K562 (cell line): ENCODE measurements around the gene CES1. TPM values are rescaled to one million over a fixed set of nuclear protein-coding genes. Genes with fewer than 3 reads are reported as not detected.

Experiments
- EP400 ChIP-seq: fragments of 450-650 bp; IDR thresholded peaks from 2 replicates; pipeline ENCODE4 v1.6.1; 2017; ENCODE audit warnings: antibody characterized with exemption, mild to moderate bottlenecking, moderate library complexity
- IRF1 ChIP-seq: sonication (generic); formaldehyde crosslinking; IDR thresholded peaks from 2 replicates; pipeline ENCODE4 v1.8.0; 2022; ENCODE audit warnings: missing genetic modification reagents, mild to moderate bottlenecking, borderline replicate concordance
- KLF16 ChIP-seq: IDR thresholded peaks from 2 replicates; pipeline ENCODE4 v1.6.1; 2016; ENCODE audit warnings: antibody characterized with exemption
- RHOXF2B ChIP-seq: fragments of 250-450 bp; sonication (Bioruptor Pico); conservative IDR thresholded peaks from 2 replicates; pipeline ENCODE4 v1.5.1; 2021
- SMARCA5 ChIP-seq: fragments of 450-650 bp; IDR thresholded peaks from 2 replicates; pipeline ENCODE4 v1.6.1; 2016
- TAF9B ChIP-seq: fragments of 450-650 bp; IDR thresholded peaks from 2 replicates; pipeline ENCODE4 v1.6.1; 2018; ENCODE audit warnings: mild to moderate bottlenecking; ENCODE audit not compliant: partially characterized antibody
- THRB ChIP-seq: fragments of 450-650 bp; formaldehyde crosslinking; conservative IDR thresholded peaks from 2 replicates; pipeline ENCODE4 v1.4.0; 2022; ENCODE audit warnings: mild to moderate bottlenecking, missing genetic modification characterization
- ZKSCAN8 ChIP-seq: fragments of 200-800 bp; sonication (Bioruptor generic); IDR thresholded peaks from 2 replicates; pipeline ENCODE4 v1.6.1; 2016; ENCODE audit warnings: missing genetic modification characterization, missing compliant biosample characterization
- ZNF75A ChIP-seq: fragments of 450-650 bp; formaldehyde crosslinking; IDR thresholded peaks from 2 replicates; pipeline ENCODE4 v1.4.0; 2020; ENCODE audit warnings: mild to moderate bottlenecking
- ZNF76 ChIP-seq: fragments of 250-450 bp; sonication (Bioruptor Pico); IDR thresholded peaks from 2 replicates; pipeline ENCODE4 v1.4.0; 2020; ENCODE audit warnings: mild to moderate bottlenecking, moderate library complexity, borderline replicate concordance
- polyA plus RNA-seq, 8 experiments: library from polyadenylated mRNA; depleted of rRNA in 4 of 8; stranded (reverse) in 5 of 8; unstranded in 3 of 8; fragments of >200 nt; fragmentation: Nextera tagmentation in 2 of 8; fragmentation: Illumina TruSeq in 1 of 8; extraction: Ambion mirVana in 2 of 8; extraction: Trizol in 1 of 8; gene quantifications; 2 replicates each; pipeline versions ENCODE4 v1.2.1 to v1.2.3, GENCODE V29; 2011 to 2014; ENCODE audit warnings: inconsistent platforms in 1 of 8, missing spikeins in 1 of 8
- total RNA-seq, 7 experiments: library from RNA; depleted of rRNA in 6 of 7; stranded (reverse); fragments of >200 nt in 6 of 7; fragmentation: Illumina TruSeq in 2 of 7; extraction: Trizol in 2 of 7; gene quantifications; 2 replicates each; pipeline versions ENCODE4 v1.2.1 to v1.2.3, GENCODE V29; 2011 to 2021; ENCODE audit warnings: low replicate concordance in 1 of 7
- TF ChIP-seq, protein P1 (sequence below): fragments of 450-650 bp; IDR thresholded peaks from 2 replicates; pipeline ENCODE4 v1.6.1; 2016; ENCODE audit warnings: mild to moderate bottlenecking, moderate library complexity
- TF ChIP-seq, protein P2 (sequence below), 2 experiments: fragments of 450-650 bp in 1 of 2; sonication (generic) in 1 of 2; formaldehyde crosslinking in 1 of 2; IDR thresholded peaks in 1 of 2; conservative IDR thresholded peaks in 1 of 2; 2 replicates each; pipeline versions ENCODE4 v1.6.1 to v1.8.1; 2016 to 2023; ENCODE audit warnings: mild to moderate bottlenecking in 2 of 2, moderate library complexity in 2 of 2, inconsistent platforms in 1 of 2, missing genetic modification reagents in 1 of 2

Gene CES1
- total and polyA plus RNA-seq, 9 of the 15 experiments (the other 6 are each of a cell fraction or from before 2014, with no cell fraction given) = 0.10 to 1.2 (median 0.16) TPM; not detected in 3

GRCh38 chr16:55846598-55847346 is 13.9 kb upstream of the CES1 start (continued):
- TF ChIP-seq, protein P1, sequence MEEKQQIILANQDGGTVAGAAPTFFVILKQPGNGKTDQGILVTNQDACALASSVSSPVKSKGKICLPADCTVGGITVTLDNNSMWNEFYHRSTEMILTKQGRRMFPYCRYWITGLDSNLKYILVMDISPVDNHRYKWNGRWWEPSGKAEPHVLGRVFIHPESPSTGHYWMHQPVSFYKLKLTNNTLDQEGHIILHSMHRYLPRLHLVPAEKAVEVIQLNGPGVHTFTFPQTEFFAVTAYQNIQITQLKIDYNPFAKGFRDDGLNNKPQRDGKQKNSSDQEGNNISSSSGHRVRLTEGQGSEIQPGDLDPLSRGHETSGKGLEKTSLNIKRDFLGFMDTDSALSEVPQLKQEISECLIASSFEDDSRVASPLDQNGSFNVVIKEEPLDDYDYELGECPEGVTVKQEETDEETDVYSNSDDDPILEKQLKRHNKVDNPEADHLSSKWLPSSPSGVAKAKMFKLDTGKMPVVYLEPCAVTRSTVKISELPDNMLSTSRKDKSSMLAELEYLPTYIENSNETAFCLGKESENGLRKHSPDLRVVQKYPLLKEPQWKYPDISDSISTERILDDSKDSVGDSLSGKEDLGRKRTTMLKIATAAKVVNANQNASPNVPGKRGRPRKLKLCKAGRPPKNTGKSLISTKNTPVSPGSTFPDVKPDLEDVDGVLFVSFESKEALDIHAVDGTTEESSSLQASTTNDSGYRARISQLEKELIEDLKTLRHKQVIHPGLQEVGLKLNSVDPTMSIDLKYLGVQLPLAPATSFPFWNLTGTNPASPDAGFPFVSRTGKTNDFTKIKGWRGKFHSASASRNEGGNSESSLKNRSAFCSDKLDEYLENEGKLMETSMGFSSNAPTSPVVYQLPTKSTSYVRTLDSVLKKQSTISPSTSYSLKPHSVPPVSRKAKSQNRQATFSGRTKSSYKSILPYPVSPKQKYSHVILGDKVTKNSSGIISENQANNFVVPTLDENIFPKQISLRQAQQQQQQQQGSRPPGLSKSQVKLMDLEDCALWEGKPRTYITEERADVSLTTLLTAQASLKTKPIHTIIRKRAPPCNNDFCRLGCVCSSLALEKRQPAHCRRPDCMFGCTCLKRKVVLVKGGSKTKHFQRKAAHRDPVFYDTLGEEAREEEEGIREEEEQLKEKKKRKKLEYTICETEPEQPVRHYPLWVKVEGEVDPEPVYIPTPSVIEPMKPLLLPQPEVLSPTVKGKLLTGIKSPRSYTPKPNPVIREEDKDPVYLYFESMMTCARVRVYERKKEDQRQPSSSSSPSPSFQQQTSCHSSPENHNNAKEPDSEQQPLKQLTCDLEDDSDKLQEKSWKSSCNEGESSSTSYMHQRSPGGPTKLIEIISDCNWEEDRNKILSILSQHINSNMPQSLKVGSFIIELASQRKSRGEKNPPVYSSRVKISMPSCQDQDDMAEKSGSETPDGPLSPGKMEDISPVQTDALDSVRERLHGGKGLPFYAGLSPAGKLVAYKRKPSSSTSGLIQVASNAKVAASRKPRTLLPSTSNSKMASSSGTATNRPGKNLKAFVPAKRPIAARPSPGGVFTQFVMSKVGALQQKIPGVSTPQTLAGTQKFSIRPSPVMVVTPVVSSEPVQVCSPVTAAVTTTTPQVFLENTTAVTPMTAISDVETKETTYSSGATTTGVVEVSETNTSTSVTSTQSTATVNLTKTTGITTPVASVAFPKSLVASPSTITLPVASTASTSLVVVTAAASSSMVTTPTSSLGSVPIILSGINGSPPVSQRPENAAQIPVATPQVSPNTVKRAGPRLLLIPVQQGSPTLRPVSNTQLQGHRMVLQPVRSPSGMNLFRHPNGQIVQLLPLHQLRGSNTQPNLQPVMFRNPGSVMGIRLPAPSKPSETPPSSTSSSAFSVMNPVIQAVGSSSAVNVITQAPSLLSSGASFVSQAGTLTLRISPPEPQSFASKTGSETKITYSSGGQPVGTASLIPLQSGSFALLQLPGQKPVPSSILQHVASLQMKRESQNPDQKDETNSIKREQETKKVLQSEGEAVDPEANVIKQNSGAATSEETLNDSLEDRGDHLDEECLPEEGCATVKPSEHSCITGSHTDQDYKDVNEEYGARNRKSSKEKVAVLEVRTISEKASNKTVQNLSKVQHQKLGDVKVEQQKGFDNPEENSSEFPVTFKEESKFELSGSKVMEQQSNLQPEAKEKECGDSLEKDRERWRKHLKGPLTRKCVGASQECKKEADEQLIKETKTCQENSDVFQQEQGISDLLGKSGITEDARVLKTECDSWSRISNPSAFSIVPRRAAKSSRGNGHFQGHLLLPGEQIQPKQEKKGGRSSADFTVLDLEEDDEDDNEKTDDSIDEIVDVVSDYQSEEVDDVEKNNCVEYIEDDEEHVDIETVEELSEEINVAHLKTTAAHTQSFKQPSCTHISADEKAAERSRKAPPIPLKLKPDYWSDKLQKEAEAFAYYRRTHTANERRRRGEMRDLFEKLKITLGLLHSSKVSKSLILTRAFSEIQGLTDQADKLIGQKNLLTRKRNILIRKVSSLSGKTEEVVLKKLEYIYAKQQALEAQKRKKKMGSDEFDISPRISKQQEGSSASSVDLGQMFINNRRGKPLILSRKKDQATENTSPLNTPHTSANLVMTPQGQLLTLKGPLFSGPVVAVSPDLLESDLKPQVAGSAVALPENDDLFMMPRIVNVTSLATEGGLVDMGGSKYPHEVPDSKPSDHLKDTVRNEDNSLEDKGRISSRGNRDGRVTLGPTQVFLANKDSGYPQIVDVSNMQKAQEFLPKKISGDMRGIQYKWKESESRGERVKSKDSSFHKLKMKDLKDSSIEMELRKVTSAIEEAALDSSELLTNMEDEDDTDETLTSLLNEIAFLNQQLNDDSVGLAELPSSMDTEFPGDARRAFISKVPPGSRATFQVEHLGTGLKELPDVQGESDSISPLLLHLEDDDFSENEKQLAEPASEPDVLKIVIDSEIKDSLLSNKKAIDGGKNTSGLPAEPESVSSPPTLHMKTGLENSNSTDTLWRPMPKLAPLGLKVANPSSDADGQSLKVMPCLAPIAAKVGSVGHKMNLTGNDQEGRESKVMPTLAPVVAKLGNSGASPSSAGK = peak; percentile 86
- TF ChIP-seq KLF16 = no peak
- peak; percentile 70; the same call in 1 of the 2 replicates for TF ChIP-seq SMARCA5
- no peak for TF ChIP-seq ZNF75A
- peak; percentile 78; the same call in 1 of the 2 replicates for TF ChIP-seq THRB
- TF ChIP-seq ZNF76 (CRISPR knock-in tag) = no peak
- TF ChIP-seq, protein P2, sequence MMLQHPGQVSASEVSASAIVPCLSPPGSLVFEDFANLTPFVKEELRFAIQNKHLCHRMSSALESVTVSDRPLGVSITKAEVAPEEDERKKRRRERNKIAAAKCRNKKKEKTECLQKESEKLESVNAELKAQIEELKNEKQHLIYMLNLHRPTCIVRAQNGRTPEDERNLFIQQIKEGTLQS (IDR thresholded peaks at IDR 0.05) = peak; percentile 80
- TF ChIP-seq, protein P2 (CRISPR knock-in tag; conservative IDR thresholded peaks at IDR 0.05) = no peak
- TF ChIP-seq EP400 = 0 out of 2 replicates have a peak, but pooled peaks have one; percentile 28
- no peak for TF ChIP-seq RHOXF2B (CRISPR knock-in tag)
- no peak for TF ChIP-seq ZKSCAN8 (CRISPR knock-in tag)
- TF ChIP-seq IRF1 (CRISPR knock-in tag) = no peak
- no peak for TF ChIP-seq TAF9B
